ENCODE results near the gene NCS1.
"Not testable (repeated sequence)": the region's sequence is repeated elsewhere in the genome, so short reads cannot be mapped to it uniquely, and the experiment has no call there.

Gene NCS1

GRCh38 chr9:130265431-130266235, 93.4 kb downstream of the NCS1 start, which contains the start of gene HMCN2:
Gene HMCN2, plus strand, starts transcription at chr9:130265760. Its CDS starts 119 bp downstream, at chr9:130265879.
- no peak for DNase-seq

DNA sequence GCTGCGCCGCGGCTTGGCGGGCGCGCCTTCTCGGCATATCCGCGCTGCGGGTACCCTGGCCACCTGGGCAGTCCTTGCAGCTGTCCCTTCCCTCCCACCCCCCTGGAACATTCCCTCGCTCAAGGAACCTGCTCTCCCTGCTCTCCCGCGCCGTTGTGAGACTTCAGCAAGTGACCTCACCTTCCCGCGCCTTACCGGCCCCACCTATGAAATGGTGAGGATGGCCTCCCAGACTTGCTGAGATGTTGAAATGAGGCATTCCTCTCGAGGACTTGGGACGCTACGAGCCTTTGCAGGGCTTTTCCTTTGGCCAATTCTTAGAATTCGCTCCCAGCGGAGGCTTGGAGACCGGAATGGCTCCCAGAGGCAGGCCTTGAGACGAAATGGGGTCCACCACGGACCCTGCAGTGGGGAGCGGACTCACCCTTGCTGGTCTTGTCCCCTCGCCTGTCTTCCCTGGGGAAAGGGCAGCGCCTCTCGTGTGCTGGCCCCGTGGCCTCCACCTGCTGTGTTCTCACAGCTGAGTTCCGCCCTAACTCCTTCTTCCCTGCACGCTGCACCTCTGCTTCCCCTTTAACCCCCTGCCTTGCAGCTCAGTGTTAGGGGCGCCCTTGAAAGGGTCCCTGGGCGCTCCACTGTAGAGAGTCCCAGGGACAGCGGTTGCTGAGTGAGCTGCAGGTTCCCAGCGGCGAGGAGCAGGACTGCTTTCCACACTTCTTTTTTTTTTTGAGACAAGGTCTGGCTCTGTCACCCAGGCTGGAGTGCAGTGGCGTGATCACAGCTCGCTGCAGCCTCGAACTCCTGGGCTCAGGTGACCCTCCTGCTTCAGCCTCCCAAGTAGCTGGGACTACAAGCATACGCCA, 94.3 kb downstream of the NCS1 start:
- no peak for DNase-seq

- DNase-seq: no peak
These were observed 95.7 kb downstream of the NCS1 start for GRCh38 chr9:130267930-130268329.

GRCh38 chr9:130268521-130269211, 96.5 kb downstream of the NCS1 start:
- peak; percentile 68 for DNase-seq

GRCh38 chr9:130271473-130271872, 99.3 kb downstream of the NCS1 start:
- DNase-seq: no peak

DNA sequence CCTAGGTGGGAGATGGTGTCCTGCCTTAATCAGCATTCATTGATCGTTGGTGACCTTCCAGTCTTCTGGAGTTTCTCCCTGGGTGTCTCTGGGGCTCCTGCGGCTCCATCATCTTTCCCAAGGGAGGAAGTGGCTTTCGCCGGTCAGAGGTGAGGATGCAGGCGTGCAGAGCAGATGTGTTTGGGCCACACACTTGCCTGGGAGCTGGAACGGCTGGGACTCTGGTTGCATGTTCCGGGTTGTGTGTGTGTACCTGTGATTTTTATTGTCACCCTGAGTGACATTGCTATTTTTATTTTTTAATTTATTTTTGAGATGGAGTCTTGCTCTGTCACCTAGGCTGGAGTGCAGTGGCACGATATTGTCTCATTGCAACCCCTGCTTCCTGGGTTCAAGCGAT, 103.0 kb downstream of the NCS1 start:
- DNase-seq: no peak

GRCh38 chr9:130276121-130276520, 103.9 kb downstream of the NCS1 start:
- no peak for DNase-seq

- DNase-seq: no peak
These were observed 104.8 kb downstream of the NCS1 start for GRCh38 chr9:130276955-130277354.

DNA sequence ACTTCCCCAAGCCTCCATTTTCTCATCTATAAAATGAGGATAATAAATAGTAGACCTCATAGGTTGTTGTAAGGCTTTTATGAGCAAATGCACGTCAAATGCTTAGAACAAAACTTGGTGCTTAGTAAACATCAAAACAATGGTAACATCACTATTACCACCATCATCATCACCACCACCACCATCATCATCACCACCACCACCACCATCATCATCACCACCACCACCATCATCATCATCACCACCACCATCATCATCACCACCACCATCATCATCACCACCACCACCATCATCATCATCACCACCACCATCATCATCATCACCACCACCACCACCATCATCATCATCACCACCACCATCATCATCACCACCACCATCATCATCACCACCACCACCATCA, 105.3 kb downstream of the NCS1 start:
- not testable (repeated sequence) for DNase-seq

- DNase-seq: no peak
These were observed 111.5 kb downstream of the NCS1 start for GRCh38 chr9:130283539-130284248.

DNA sequence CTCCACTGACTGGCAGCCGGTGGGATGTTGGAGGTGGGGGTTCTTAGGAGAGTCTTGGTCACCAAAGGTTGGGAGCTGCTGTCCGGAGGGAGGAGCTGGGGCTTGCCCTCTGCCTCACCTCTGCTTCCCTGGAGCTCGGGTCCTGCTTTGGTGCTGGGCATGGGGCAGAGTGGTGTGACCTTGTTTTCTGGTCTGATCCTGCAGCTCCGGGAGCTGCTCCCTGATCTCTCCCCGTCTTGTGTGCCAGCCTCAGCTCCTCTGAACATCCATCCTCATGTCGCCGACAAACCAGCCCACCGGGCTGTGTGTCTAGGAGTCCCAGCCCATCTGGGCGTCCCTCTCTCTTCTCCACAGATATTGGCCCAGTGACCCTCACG, 112.0 kb downstream of the NCS1 start:
- no peak for DNase-seq

- DNase-seq: no peak
These were observed 112.5 kb downstream of the NCS1 start for GRCh38 chr9:130284690-130285089.

- no peak for DNase-seq
These were observed 113.1 kb downstream of the NCS1 start for GRCh38 chr9:130285271-130285670.

DNA sequence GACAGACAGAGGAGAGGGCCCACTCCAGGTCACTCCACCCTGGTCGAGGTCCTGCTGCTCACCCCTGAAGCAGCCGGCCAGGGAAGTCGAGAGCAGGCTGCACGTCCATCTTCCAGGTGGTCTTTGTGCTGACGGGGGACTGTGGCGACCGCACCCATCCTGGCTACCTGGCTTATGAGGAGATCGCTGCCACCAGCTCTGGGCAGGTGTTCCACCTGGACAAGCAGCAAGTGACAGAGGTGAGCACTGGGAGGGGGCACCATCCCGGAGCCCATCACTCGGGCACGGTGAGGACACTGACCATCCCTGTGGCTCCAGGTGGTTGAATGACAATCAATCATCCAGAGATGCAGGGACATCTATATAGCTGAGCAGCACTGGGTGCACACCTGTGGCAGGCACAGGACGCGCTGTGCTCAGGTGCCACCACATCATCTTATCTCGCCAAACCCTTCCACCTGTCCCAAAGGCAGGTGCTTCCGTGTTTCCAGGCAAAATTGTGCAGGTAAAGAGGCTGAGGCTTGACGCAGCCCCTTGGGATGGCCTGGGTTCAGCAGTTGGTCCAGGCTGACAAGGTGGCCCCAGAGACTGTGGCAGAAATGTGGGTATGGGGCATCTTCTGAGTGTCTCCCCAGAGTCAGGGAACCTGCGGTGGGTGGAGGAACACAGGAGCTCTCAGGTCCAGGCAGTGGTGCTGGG, 114.0 kb downstream of the NCS1 start:
- no peak for DNase-seq
